H1 (cell line): Measurements from ENCODE around the gene CRADD. TPM values are rescaled to one million over a fixed set of nuclear protein-coding genes. Genes with fewer than 3 reads are reported as not detected.

Experiments used
- CTCF ChIA-PET: fragments of 300-600 bp; sonication (Branson Sonifier 250); formaldehyde crosslinking; loops from one replicate; lab custom pipeline; 2021; ENCODE audit not compliant: partially characterized antibody; lab: Charles Lee
- POLR2A ChIA-PET: fragments of 300-600 bp; sonication (Branson Sonifier 250); formaldehyde crosslinking; loops from one replicate; lab custom pipeline; 2021; ENCODE audit warnings: inconsistent platforms; ENCODE audit not compliant: partially characterized antibody; lab: Charles Lee
- DNase-seq, 2 experiments: peaks; one replicate each; pipeline versions ENCODE4 v3.0.0 to v3.0.0-alpha.2; 2010 to 2022; ENCODE audit warnings: low spot score in 2 of 2, low read depth in 1 of 2, mixed read lengths in 1 of 2
- FAIRE-seq: peaks from 2 replicates; lab custom pipeline; 2011; peaks lifted over from hg19 to GRCh38; lab: Jason Lieb, UNC
- H2AFZ ChIP-seq: 2 replicates; pipeline ENCODE4 v1.8.1; 2012; ENCODE audit warnings: low read length, inconsistent platforms
- H2AK5ac ChIP-seq: 2 replicates; pipeline ENCODE4 v1.6.1; 2013; ENCODE audit warnings: low read depth, low read length
- H2BK120ac ChIP-seq: replicated peaks from 2 replicates; pipeline ENCODE3; 2013; ENCODE audit warnings: low read depth, low read length, inconsistent platforms
- H2BK12ac ChIP-seq: 2 replicates; pipeline ENCODE4 v1.6.1; 2013; ENCODE audit warnings: low read depth, low read length
- H2BK15ac ChIP-seq: 2 replicates; pipeline ENCODE4 v1.6.1; 2013; ENCODE audit warnings: low read length
- H2BK20ac ChIP-seq: 2 replicates; pipeline ENCODE4 v1.6.1; 2013; ENCODE audit warnings: low read length
- H2BK5ac ChIP-seq: 2 replicates; pipeline ENCODE4 v1.6.1; 2013; ENCODE audit warnings: low read depth, low read length
- H3K14ac ChIP-seq: 2 replicates; pipeline ENCODE4 v1.6.1; 2013; ENCODE audit warnings: inconsistent platforms; ENCODE audit not compliant: insufficient read length
- H3K18ac ChIP-seq: 2 replicates; pipeline ENCODE4 v1.6.1; 2013; ENCODE audit warnings: low read length; ENCODE audit errors: extremely low read depth
- H3K23ac ChIP-seq: 2 replicates; pipeline ENCODE4 v1.6.1; 2013; ENCODE audit warnings: inconsistent platforms; ENCODE audit not compliant: insufficient read length
- H3K23me2 ChIP-seq: 2 replicates; pipeline ENCODE4 v1.6.1; 2013; ENCODE audit warnings: low read depth, low read length
- H3K27ac ChIP-seq: 2 replicates; pipeline ENCODE4 v1.6.1; 2011; ENCODE audit warnings: low read depth, low read length, inconsistent platforms
- H3K27me3 ChIP-seq, 4 experiments: replicated peaks in 1 of 4; 1 replicate in 1 of 4; 2 replicates in 3 of 4; pipeline versions ENCODE4 v1.6.1 to v1.8.1; 2011 to 2013; ENCODE audit warnings: low read length in 3 of 4, mild to moderate bottlenecking in 3 of 4, inconsistent platforms in 2 of 4, mixed read lengths in 2 of 4, moderate library complexity in 1 of 4; ENCODE audit not compliant: control insufficient read depth in 3 of 4, insufficient read depth in 3 of 4; ENCODE audit errors: extremely low read depth in 1 of 4
- H3K36me3 ChIP-seq, 4 experiments: 2 replicates each; pipeline versions ENCODE4 v1.6.1 to v1.8.1; 2011 to 2013; ENCODE audit warnings: mild to moderate bottlenecking in 4 of 4, low read length in 3 of 4, moderate library complexity in 2 of 4, control low read depth in 1 of 4, inconsistent platforms in 1 of 4; ENCODE audit not compliant: insufficient read depth in 4 of 4, control insufficient read depth in 2 of 4
- H3K4ac ChIP-seq: replicated peaks from 2 replicates; pipeline ENCODE3; 2013; ENCODE audit warnings: low read length, low read depth, mixed read lengths, inconsistent platforms; ENCODE audit not compliant: insufficient read length
- H3K4me1 ChIP-seq, 4 experiments: replicated peaks in 1 of 4; 1 replicate in 1 of 4; 2 replicates in 3 of 4; pipeline versions ENCODE4 v1.6.1 to v1.8.1; 2011 to 2013; ENCODE audit warnings: low read length in 3 of 4, inconsistent platforms in 2 of 4, mixed read lengths in 1 of 4; ENCODE audit not compliant: insufficient read depth in 4 of 4, control insufficient read depth in 3 of 4
- H3K4me2 ChIP-seq, 2 experiments: 2 replicates each; pipeline versions ENCODE4 v1.6.1 to v1.8.1; 2011 to 2013; ENCODE audit warnings: low read depth in 2 of 2, low read length in 2 of 2, control low read depth in 1 of 2, inconsistent platforms in 1 of 2, mild to moderate bottlenecking in 1 of 2; ENCODE audit not compliant: insufficient read depth in 1 of 2
- H3K4me3 ChIP-seq, 4 experiments: fragments of 200-600, 300-600 bp in 1 of 4; sonication (generic), shearing (Covaris generic), sonication (Bioruptor Twin) in 1 of 4; 2 replicates each; pipeline versions ENCODE4 v1.5.1 to v1.8.1; 2011 to 2016; ENCODE audit warnings: low read length in 4 of 4, low read depth in 3 of 4, control low read depth in 2 of 4, inconsistent platforms in 2 of 4, mild to moderate bottlenecking in 2 of 4, mixed read lengths in 1 of 4, moderate library complexity in 1 of 4; ENCODE audit not compliant: insufficient read depth in 2 of 4; ENCODE audit errors: extremely low read depth in 1 of 4
- H3K56ac ChIP-seq: replicated peaks from 2 replicates; pipeline ENCODE3; 2013; ENCODE audit warnings: low read depth, mild to moderate bottlenecking, mixed read lengths, low read length, inconsistent platforms; ENCODE audit not compliant: insufficient read length
- H3K79me1 ChIP-seq: 2 replicates; pipeline ENCODE4 v1.6.1; 2013; ENCODE audit warnings: low read depth, low read length, control low read depth
- H3K79me2 ChIP-seq, 2 experiments: 2 replicates each; pipeline versions ENCODE4 v1.6.1 to v1.8.1; 2012 to 2013; ENCODE audit warnings: low read length in 2 of 2, mild to moderate bottlenecking in 2 of 2, inconsistent platforms in 1 of 2; ENCODE audit not compliant: insufficient read depth in 2 of 2, control insufficient read depth in 1 of 2
- H3K9ac ChIP-seq, 4 experiments: replicated peaks in 1 of 4; 1 replicate in 1 of 4; 2 replicates in 3 of 4; pipeline versions ENCODE4 v1.6.1 to v1.8.1; 2011 to 2013; ENCODE audit warnings: low read depth in 3 of 4, low read length in 3 of 4, control low read depth in 2 of 4, mild to moderate bottlenecking in 2 of 4, moderate library complexity in 2 of 4, inconsistent platforms in 1 of 4; ENCODE audit errors: extremely low read depth in 1 of 4
- H3K9me3 ChIP-seq, 2 experiments: 2 replicates each; pipeline versions ENCODE4 v1.6.1 to v1.8.1; 2012 to 2013; ENCODE audit warnings: mild to moderate bottlenecking in 2 of 2, moderate library complexity in 2 of 2, control low read depth in 1 of 2, inconsistent platforms in 1 of 2, low read depth in 1 of 2, low read length in 1 of 2, mixed read lengths in 1 of 2; ENCODE audit not compliant: insufficient read depth in 2 of 2
- H4K20me1 ChIP-seq, 2 experiments: replicated peaks in 1 of 2; 2 replicates each; pipeline versions ENCODE3 to v1.8.1; 2011 to 2013; ENCODE audit warnings: inconsistent platforms in 2 of 2, low read length in 2 of 2, mild to moderate bottlenecking in 1 of 2; ENCODE audit not compliant: insufficient read depth in 2 of 2, control insufficient read depth in 1 of 2
- H4K5ac ChIP-seq: 2 replicates; pipeline ENCODE4 v1.6.1; 2013; ENCODE audit warnings: low read length, low read depth, mixed read lengths, inconsistent platforms; ENCODE audit not compliant: insufficient read length
- H4K8ac ChIP-seq: 2 replicates; pipeline ENCODE4 v1.8.0; 2013; ENCODE audit warnings: mild to moderate bottlenecking, moderate library complexity, low read length, inconsistent platforms; ENCODE audit not compliant: insufficient read depth; ENCODE audit errors: extremely low read depth
- H4K91ac ChIP-seq: replicated peaks from 2 replicates; pipeline ENCODE3; 2013; ENCODE audit warnings: low read length, mixed read lengths, inconsistent platforms; ENCODE audit not compliant: insufficient read length
- E2F6 ChIP-seq: IDR thresholded peaks from 2 replicates; pipeline ENCODE4 v1.6.1; 2012; ENCODE audit warnings: inconsistent platforms
- KDM4A ChIP-seq: IDR thresholded peaks from one replicate; pipeline ENCODE4 v1.7.1; 2012; ENCODE audit warnings: low read depth, mild to moderate bottlenecking, moderate library complexity, low read length, inconsistent platforms; ENCODE audit not compliant: severe bottlenecking
- KDM5A ChIP-seq: fragments of 200-600 bp; IDR thresholded peaks from 2 replicates; pipeline ENCODE4 v1.7.1; 2012; ENCODE audit warnings: mild to moderate bottlenecking, low read length, inconsistent platforms, mixed read lengths
- NRF1 ChIP-seq: IDR thresholded peaks from 2 replicates; pipeline ENCODE4 v1.6.1; 2011; ENCODE audit warnings: mild to moderate bottlenecking, low read depth, low read length, improper control_type of control experiment
- PHF8 ChIP-seq: fragments of 200-600 bp; sonication (generic); conservative IDR thresholded peaks from 2 replicates; pipeline ENCODE4 v1.7.1; 2012; ENCODE audit warnings: low read depth, mild to moderate bottlenecking, inconsistent platforms, low read length, moderate library complexity
- POLR2A ChIP-seq, 2 experiments: IDR thresholded peaks; 1 replicate in 1 of 2; 2 replicates in 1 of 2; pipeline ENCODE4 v1.6.1; 2011; ENCODE audit warnings: low read depth in 2 of 2, low read length in 2 of 2, mild to moderate bottlenecking in 2 of 2; ENCODE audit errors: control extremely low read depth in 1 of 2
- RNF2 ChIP-seq: fragments of 200-900, 300-1000 bp; sonication (generic); IDR thresholded peaks from 2 replicates; pipeline ENCODE4 v1.7.1; 2016; ENCODE audit warnings: borderline replicate concordance, low read depth, mild to moderate bottlenecking, antibody characterized with exemption, low read length; ENCODE audit not compliant: poor library complexity, severe bottlenecking; ENCODE audit errors: missing control alignments
- SP1 ChIP-seq: IDR thresholded peaks from 2 replicates; pipeline ENCODE4 v1.6.1; 2011; ENCODE audit warnings: low read depth, low read length
- TAF7 ChIP-seq: optimal IDR thresholded peaks from 2 replicates; pipeline ENCODE3; 2011; ENCODE audit warnings: low read depth, mild to moderate bottlenecking, inconsistent platforms, low read length, moderate library complexity, borderline replicate concordance
- USF2 ChIP-seq: IDR thresholded peaks from 2 replicates; pipeline ENCODE4 v1.6.1; 2011; ENCODE audit warnings: low read length, improper control_type of control experiment
- WGBS, 2 experiments: shearing (Covaris generic) in 1 of 2; methylation state at CpG; one replicate each; pipeline versions ENCODE4 v1.1.6 to v1.1.7; 2013 to 2015; ENCODE audit warnings: low lambda C conversion rate in 2 of 2, mixed read lengths in 2 of 2, inconsistent platforms in 1 of 2, low coverage in 1 of 2, missing lambda C conversion rate in 1 of 2; ENCODE audit not compliant: insufficient replicate concordance in 2 of 2, insufficient coverage in 1 of 2, insufficient read length in 1 of 2; ENCODE audit errors: extremely low coverage in 1 of 2, missing lambda C conversion rate in 1 of 2; 5-methylcytosine and 5-hydroxymethylcytosine counted together
- polyA plus RNA-seq, 7 experiments: library from polyadenylated mRNA; depleted of rRNA in 3 of 7; stranded (reverse) in 5 of 7; unstranded in 2 of 7; fragments of >200 nt in 5 of 7; fragments of 200-250 nt in 2 of 7; gene quantifications; 1 replicate in 5 of 7; 2 replicates in 1 of 7; 4 replicates in 1 of 7; pipeline versions ENCODE4 v1.2.1 to v1.2.3, GENCODE V29; 2011 to 2013; ENCODE audit warnings: missing spikeins in 2 of 7, mixed read lengths in 2 of 7
- total RNA-seq: library from RNA; stranded (reverse); fragmentation: NEBNext Ultra II Directional; extraction: Animal tissue kit (Norgen Biotek cat#: 25700); gene quantifications from 2 replicates; pipeline ENCODE4 v1.2.1, GENCODE V29; 2021

CRADD gene
- total and polyA plus RNA-seq, 2 of the 8 experiments (the other 6 are each of a cell fraction or from before 2014, with no cell fraction given): 8.1 to 15.4 TPM

- H3K23me2 ChIP-seq: no peaks in the 10 kb centered on the region
- H2AK5ac ChIP-seq: peak overlapping the region; percentile 7; the same call in 1 of the 2 replicates
- no peak overlapping the region for H3K4ac ChIP-seq
- H3K27ac ChIP-seq: no peak overlapping the region
- no peak overlapping the region for H2BK15ac ChIP-seq
- no peak overlapping the region for H2BK12ac ChIP-seq
- no peak overlapping the region for H3K4me3 ChIP-seq
- no peak overlapping the region for H4K8ac ChIP-seq
- ChIA-PET POLR2A (interaction anchor here (0.7 kb wide), 1 partner anchor 10 kb away, joined by 3 read pairs; no protein-coding TSS in a partner anchor), CTCF (interaction anchor here (1.0 to 2.2 kb wide), 6 partner anchors 9 to 241 kb away, joined by 3 to 9 read pairs (median 4); no protein-coding TSS in a partner anchor)
- H2BK5ac ChIP-seq: no peak overlapping the region
- no peaks in the 10 kb centered on the region for H4K20me1 ChIP-seq
- H3K27me3 ChIP-seq: no peaks in the 10 kb centered on the region
- WGBS, 2 experiments: 83% methylated on average over 9 of the region's 9 CpGs; no CpG with 5 or more reads in 1 of the 2 experiments
- H2BK120ac ChIP-seq: no peak overlapping the region
- TF ChIP-seq KDM4A: no peak
- TF ChIP-seq SP1: no peak
- no peak for TF ChIP-seq PHF8
- TF ChIP-seq E2F6: no peak
- TF ChIP-seq TAF7: no peak
- no peak for TF ChIP-seq NRF1
- TF ChIP-seq USF2: no peak
- TF ChIP-seq KDM5A: no peak
- TF ChIP-seq POLR2A (IDR thresholded peaks at IDR 0.05; ENCODE audit: control extremely low read depth in 1 of 2, low read depth in 2 of 2, low read length in 2 of 2): no peak
- no peak for TF ChIP-seq RNF2
- no peak for DNase-seq
- H3K4me2 ChIP-seq: no peak overlapping the region
- no peaks in the 10 kb centered on the region for H3K79me1 ChIP-seq
- FAIRE-seq: no peak
- H3K79me2 ChIP-seq: no peaks in the 10 kb centered on the region
- H3K23ac ChIP-seq: no peak overlapping the region
- H3K9ac ChIP-seq: no peak overlapping the region
- H4K91ac ChIP-seq: no peak overlapping the region
- H2AFZ ChIP-seq: no peak overlapping the region
- H2BK20ac ChIP-seq: no peak overlapping the region
- peaks cover 0 to 11% (median 2%) of the 10 kb centered on the region in 4 experiments; a peak in 2 of 7 replicates for H3K4me1 ChIP-seq
- no peak overlapping the region for H4K5ac ChIP-seq
- no peak overlapping the region for H3K14ac ChIP-seq
- no peak overlapping the region for H3K18ac ChIP-seq
- no peaks in the 10 kb centered on the region for H3K36me3 ChIP-seq
- no peak overlapping the region for H3K56ac ChIP-seq
- H3K9me3 ChIP-seq: no peaks in the 10 kb centered on the region
Observed at GRCh38 chr12:93784339-93785086, 107.3 kb downstream of the CRADD start.
